HAP-1 (cell line): Measurements from ENCODE around the gene NCOA1.
"Not testable (repeated sequence)": the region's sequence is repeated elsewhere in the genome, so short reads cannot be mapped to it uniquely, and the experiment has no call there.

Experiments used
- DNase-seq, 2 experiments: peaks; one replicate each; pipeline ENCODE4 v3.0.0-alpha.2; 2016 to 2020; ENCODE audit warnings: low spot score in 2 of 2
- H3K27me3 ChIP-seq: fragments of 250-450 bp; sonication (Bioruptor Pico); 2 replicates; pipeline ENCODE4 v1.5.1; 2020; ENCODE audit warnings: low read depth, mild to moderate bottlenecking, moderate library complexity
- H3K36me3 ChIP-seq: fragments of 250-450 bp; sonication (Bioruptor Pico); replicated peaks from 2 replicates; pipeline ENCODE4 v1.5.1; 2020; ENCODE audit warnings: mild to moderate bottlenecking
- H3K4me1 ChIP-seq: fragments of 250-450 bp; sonication (Bioruptor Pico); 2 replicates; pipeline ENCODE4 v1.5.1; 2020; ENCODE audit warnings: mild to moderate bottlenecking
- H3K4me3 ChIP-seq: fragments of 250-450 bp; sonication (Bioruptor Pico); 2 replicates; pipeline ENCODE4 v1.5.1; 2020; ENCODE audit warnings: mild to moderate bottlenecking, moderate library complexity
- H3K9me3 ChIP-seq: fragments of 250-450 bp; sonication (Bioruptor Pico); 2 replicates; pipeline ENCODE4 v1.5.1; 2020; ENCODE audit warnings: mild to moderate bottlenecking, moderate library complexity
- in situ Hi-C: fragments of 300-500 bp; cut with MboI; formaldehyde crosslinking; loops from 3 replicates; pipeline ENCODE4 v1.14.3; 2020; ENCODE audit warnings: low sequenced_read_pairs, inconsistent platforms, mixed read lengths

Gene NCOA1

DNA sequence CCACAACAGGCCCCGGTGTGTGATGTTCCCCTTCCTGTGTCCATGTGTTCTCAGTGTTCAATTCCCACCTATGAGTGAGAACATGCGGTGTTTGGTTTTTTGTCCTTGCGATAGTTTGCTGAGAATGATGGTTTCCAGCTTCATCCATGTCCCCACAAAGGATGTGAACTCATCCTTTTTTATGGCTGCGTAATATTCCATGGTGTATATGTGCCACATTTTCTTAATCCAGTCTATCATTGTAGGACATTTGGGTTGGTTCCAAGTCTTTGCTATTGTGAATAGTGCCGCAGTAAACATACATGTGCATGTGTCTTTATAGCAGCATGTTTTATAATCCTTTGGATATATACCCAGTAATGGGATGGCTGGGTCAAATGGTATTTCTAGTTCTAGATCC lies 309.4 kb downstream of the NCOA1 start:
- H3K4me3 ChIP-seq, H3K9me3 ChIP-seq, DNase-seq, in situ Hi-C loops, H3K27me3 ChIP-seq, H3K4me1 ChIP-seq: not testable (repeated sequence)
- peaks cover 59% of the 10 kb centered on the region for H3K36me3 ChIP-seq

DNA sequence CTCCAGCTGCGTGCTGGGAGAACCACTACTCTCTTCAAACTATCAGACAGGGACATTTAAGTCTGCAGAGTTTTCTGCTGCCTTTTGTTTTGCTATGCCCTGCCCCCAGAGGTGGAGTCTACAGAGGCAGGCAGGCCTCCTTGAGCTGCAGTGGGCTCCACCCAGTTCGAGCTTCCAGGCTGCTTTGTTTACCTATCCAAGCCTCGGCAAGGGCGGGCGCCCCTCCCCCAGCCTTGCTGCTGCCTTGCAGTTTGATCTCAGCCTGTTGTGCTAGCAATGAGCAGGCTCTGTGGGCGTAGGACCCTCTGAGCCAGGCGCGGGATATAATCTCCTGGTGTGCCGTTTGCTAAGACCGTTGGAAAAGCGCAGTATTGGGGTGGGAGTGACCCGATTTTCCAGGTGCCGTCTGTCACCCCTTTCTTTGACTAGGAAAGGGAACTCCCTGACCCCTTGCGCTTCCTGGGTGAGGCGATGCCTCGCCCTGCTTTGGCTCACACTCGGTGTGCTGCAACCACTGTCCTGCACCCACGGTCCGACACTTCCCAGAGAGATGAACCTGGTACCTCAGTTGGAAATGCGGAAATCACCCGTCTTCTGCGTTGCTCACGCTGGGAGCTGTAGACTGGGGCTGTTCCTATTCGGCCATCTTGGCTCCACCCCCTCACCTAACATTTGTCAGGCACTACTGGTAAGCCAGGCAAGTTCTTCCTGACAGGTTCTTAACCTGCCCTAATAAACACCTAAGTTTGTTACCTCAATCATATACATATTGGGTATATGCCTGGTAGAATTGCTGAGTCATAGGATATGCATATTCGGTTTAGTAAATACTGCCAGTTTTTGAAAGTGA lies 315.0 kb downstream of the NCOA1 start:
- DNase-seq: peak in 1 of 2 experiments; percentile 68
- H3K4me1 ChIP-seq, H3K9me3 ChIP-seq, H3K4me3 ChIP-seq, H3K27me3 ChIP-seq, in situ Hi-C loops: not testable (repeated sequence)
- H3K36me3 ChIP-seq: peaks cover 31% of the 10 kb centered on the region

DNA sequence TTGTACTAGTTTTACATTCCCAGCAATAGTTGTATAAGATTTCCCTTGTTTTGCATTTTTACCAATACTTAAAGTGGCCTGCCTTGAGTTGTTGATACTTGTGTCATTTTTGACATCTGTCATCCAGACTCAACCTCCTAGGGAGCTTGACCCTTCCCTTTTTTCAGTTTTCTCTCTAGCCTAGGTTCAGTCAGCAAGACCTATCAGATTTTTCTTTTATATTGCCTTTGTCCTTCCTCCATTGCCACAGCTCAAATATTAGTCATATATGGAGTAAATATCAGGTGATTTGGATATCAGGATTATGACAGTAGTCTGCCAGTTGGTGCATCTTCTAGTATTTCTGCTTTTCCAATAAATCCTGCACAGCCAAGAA lies 315.6 kb downstream of the NCOA1 start:
- Histone ChIP-seq H3K27me3 (no peaks in the 10 kb centered on the region), H3K36me3 (peaks cover 29% of the 10 kb centered on the region), H3K4me3 (no peak overlapping the region), H3K9me3 (no peaks in the 10 kb centered on the region), H3K4me1 (no peaks in the 10 kb centered on the region)
- in situ Hi-C loops: no loop called here
- DNase-seq: no peak

DNA sequence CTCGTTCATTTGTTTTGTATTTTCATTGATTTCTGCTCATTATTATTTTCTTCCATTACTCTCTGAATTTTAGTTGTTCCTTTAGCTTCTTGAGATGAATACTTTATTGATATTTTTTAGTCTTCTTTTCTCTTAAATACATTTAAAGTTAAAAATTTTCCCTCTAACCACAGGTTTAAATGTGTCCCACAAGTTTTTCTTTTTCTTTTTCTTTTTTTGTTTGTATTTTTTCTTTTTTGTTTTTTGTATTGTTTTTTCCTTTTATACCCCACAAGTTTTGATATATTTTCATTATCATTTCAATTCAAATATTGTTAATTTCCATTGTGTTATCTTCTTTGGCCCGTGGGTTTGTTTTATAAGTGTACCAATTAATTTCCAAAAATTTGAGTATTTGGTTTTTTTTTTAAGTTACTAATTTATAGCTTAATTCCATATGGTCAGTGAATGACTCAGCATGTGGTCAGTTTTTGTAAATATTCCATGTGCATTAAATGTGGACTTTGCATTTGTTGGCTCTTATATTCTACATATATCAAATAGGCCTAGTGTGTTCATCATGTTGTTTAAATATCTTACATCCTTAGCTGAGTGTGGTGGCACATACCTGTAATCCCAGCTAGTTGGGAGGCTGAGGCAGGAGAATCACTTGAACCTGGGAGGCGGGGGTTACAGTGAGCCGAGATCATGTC lies 318.4 kb downstream of the NCOA1 start:
- Histone ChIP-seq H3K4me3 (no peak overlapping the region), H3K9me3 (no peaks in the 10 kb centered on the region), H3K27me3 (no peaks in the 10 kb centered on the region), H3K4me1 (no peaks in the 10 kb centered on the region), H3K36me3 (peaks cover 36% of the 10 kb centered on the region)
- no peak for DNase-seq
- in situ Hi-C loops: no loop called here

DNA sequence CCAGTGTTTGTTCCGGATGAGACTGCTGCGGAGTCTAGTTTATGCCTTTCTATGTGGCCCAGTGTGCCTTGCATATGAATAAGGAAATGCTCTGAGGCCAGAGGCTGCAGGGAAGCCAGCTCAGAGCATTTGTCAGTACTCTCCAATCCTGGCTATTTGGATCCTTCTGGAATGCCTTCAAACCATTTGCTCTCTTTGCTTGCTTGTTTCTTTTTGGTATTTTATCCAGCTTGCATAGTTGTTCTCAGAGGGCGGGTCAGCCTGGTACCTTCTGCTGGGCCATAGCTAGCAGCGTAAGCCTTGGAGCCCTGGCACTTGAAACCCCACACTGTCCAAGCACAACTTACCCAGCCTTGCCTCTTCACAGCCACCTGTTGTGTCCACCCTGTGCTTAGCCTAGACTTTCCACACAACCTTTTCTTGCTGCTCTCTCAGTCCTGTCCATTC lies 322.7 kb downstream of the NCOA1 start:
- Histone ChIP-seq H3K9me3 (no peaks in the 10 kb centered on the region), H3K27me3 (no peaks in the 10 kb centered on the region), H3K4me3 (no peak overlapping the region), H3K4me1 (no peaks in the 10 kb centered on the region), H3K36me3 (peaks cover 55% of the 10 kb centered on the region)
- DNase-seq: no peak
- in situ Hi-C loops: no loop called here

- DNase-seq: no peak
- in situ Hi-C loops: no loop called here
- H3K36me3 ChIP-seq: peaks cover 63% of the 10 kb centered on the region
- H3K9me3 ChIP-seq: no peaks in the 10 kb centered on the region
- H3K27me3 ChIP-seq: no peaks in the 10 kb centered on the region
- no peak overlapping the region for H3K4me3 ChIP-seq
- H3K4me1 ChIP-seq: no peaks in the 10 kb centered on the region
These were observed 323.5 kb downstream of the NCOA1 start for GRCh38 chr2:24814516-24814915.

DNA sequence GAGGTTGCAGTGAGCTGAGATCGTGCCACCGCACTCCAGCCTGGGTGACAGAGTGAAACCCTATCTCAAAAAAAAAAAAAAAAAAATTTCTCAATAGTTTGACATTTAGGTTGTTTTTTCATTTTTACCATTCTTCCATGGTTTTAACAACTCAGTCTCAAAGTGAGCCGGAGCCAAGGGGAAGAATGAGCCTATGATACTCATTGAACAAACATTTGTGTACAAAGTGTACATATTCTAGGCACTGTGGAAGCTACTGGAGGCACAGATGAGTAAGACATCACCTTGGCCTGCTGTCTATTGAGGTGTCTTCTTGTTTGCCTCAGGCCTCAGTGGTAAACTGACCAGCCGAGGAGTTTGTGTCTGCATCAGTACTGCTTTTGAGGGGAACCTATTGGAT lies 324.1 kb downstream of the NCOA1 start:
- H3K36me3 ChIP-seq: peaks cover 68% of the 10 kb centered on the region
- no peaks in the 10 kb centered on the region for H3K4me1 ChIP-seq
- in situ Hi-C loops: no loop called here
- no peak for DNase-seq
- no peaks in the 10 kb centered on the region for H3K9me3 ChIP-seq
- H3K27me3 ChIP-seq: no peaks in the 10 kb centered on the region
- no peak overlapping the region for H3K4me3 ChIP-seq

- no peak for DNase-seq
- peaks cover 80% of the 10 kb centered on the region for H3K36me3 ChIP-seq
- no peaks in the 10 kb centered on the region for H3K9me3 ChIP-seq
- H3K4me1 ChIP-seq: peaks cover 3% of the 10 kb centered on the region
- no peaks in the 10 kb centered on the region for H3K27me3 ChIP-seq
- in situ Hi-C loops: no loop called here
- no peak overlapping the region for H3K4me3 ChIP-seq
These were observed 325.4 kb downstream of the NCOA1 start for GRCh38 chr2:24816404-24816803.

DNA sequence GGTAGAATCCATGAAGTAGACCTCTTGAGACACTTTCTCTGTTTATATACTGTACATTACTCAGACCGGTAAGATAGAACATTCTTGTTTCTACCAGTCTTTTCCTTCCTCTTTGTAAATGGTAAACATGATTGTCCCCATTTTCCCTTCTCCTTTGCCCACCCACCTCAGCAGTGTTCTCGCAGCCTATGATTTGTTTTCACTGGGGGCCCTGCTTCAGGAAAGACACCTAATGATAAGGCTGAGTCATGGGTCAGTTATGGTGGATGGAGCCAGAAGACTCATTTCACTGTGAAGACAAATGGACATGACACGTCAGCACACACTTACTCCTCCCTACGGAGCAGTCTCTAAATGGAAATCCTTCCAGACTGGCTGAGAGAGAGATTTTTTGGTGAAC lies 325.8 kb downstream of the NCOA1 start:
- in situ Hi-C loops: no loop called here
- Histone ChIP-seq H3K4me3 (no peak overlapping the region), H3K27me3 (no peaks in the 10 kb centered on the region), H3K4me1 (peaks cover 7% of the 10 kb centered on the region), H3K9me3 (no peaks in the 10 kb centered on the region), H3K36me3 (peaks cover 82% of the 10 kb centered on the region)
- DNase-seq: no peak

DNA sequence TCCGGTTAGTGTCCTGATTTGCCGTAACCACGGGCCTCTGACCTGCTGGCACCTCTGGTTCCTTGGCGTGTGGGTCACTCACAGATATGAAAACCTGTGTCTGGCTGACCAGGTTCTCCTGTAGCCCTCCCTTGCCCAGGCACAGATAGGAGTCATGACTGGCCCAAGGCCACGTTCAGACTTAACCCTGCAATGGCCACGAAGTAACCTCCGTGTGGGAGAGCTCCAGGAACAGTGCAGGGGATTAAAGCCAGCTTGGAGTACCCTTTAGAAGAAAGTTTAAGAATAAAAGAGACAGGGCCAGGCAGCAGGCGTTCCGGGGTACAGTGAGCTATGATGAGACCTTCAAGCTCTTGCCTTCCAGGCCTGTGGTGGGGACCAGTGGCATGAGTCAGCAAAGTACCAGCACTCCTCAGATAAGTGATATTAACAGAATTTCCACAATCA lies 327.7 kb downstream of the NCOA1 start:
- in situ Hi-C loops: no loop called here
- H3K9me3 ChIP-seq: no peaks in the 10 kb centered on the region
- DNase-seq: no peak
- H3K4me3 ChIP-seq: no peak overlapping the region
- H3K27me3 ChIP-seq: no peaks in the 10 kb centered on the region
- H3K4me1 ChIP-seq: peaks cover 15% of the 10 kb centered on the region
- H3K36me3 ChIP-seq: peaks cover 88% of the 10 kb centered on the region

DNA sequence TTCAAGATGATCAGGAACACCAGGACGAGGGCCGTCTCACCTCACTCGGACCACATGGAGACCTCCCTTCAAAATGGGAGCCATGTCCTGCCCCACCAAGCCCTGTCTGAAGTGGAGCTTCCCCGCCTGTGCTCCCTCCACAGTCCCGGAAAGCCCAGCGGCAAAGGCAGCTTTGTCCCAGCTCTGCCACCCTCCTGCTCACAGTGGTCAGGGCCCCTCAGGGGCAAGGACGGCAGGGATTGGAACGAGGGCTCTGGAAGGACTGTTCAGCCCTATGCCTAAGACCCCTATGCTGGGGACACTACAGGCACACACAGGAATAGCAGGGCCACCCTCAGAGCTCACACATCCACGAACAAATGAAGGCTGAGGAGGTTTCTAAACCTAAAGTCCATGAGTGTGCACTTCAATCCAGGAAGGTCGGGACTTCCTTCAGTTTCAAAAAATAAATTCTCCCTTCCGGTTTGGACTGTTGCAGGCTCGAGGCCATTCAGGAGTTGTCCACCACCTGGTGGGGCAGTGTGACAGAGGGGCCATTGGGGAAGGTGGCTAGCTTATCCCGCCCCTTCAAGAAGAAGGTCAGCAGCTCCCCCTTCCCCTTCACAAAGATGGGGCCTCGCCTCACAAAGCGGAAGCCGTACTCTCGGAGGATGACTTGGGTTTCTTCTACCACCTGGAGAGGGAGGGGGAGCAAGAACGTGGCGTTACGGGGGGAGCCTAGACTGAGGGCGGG lies 328.6 kb downstream of the NCOA1 start:
- in situ Hi-C loops: no loop called here
- Histone ChIP-seq H3K4me1 (peaks cover 15% of the 10 kb centered on the region), H3K9me3 (no peaks in the 10 kb centered on the region), H3K36me3 (peaks cover 88% of the 10 kb centered on the region), H3K4me3 (no peak overlapping the region), H3K27me3 (no peaks in the 10 kb centered on the region)
- no peak for DNase-seq

DNA sequence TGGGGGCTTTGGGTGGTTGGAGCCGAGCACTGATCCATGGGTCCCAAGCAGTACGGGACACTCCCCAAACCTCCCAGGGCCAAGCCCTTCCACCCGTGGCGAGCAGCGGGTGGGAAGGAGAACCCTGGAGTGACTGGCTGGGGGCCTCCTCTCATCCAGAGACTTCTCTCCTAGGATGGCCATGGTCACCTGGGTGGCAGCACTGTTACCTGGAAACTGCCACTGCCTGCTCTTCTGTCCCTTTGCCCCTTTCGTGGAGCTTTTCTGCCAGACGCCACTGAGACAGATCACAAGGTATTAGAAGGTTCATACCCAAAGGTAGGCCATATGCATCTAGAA lies 329.1 kb downstream of the NCOA1 start:
- Histone ChIP-seq H3K9me3 (no peaks in the 10 kb centered on the region), H3K4me1 (peaks cover 15% of the 10 kb centered on the region), H3K36me3 (peaks cover 88% of the 10 kb centered on the region), H3K4me3 (no peak overlapping the region), H3K27me3 (no peaks in the 10 kb centered on the region)
- in situ Hi-C loops: no loop called here
- DNase-seq: no peak
